ENCODE data around the gene TEDC1.

TEDC1 gene

DNA sequence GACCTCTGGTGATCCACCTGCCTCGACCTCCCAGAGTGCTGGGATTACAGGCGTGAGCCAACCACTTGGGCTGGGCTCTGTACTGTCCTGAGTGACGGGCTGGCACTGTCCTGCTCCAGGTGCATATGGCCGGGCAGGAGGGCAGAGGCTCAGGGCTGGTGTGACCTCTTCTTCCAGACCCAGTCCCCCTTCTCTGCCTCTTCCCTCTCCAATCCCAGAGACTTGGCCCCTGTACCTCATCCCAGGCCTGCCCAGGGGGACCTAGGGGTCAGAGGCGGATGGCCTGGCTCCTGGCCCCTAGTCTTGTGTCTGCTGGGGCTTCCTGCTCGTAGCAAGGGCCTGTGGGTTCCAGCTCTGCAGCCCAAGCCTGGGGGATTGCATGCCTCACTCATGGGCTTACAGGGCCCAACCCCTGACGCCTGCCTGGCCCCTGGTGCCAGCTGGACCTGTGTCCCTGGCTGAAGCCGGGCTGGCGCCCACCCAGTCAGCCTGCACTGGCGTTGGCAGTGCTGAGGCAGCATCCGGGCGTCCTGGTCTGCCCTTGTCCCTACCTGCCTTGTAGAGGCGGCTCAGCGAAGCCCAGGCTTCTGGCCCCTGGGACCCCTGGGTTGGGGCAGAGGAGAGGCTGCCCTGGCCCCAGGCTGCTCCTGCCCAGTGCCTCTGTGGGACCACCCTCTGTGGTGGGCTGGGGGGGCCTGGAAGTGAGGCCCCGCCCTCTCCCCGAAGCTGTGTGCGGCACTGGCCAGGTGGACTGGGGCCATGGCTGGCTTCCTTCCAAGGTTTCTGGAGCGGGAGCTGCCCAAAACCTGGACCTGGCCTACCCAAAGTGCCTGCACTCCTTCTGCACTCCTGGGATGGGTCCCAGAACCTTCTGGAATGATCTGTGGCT, 4.3 kb downstream of the TEDC1 start:
- no peak overlapping the region for H3K4me3 ChIP-seq (replicated peaks; ENCODE audit: low read depth, low read length)
- no peak for DNase-seq (ENCODE audit: low read depth)
- TF ChIP-seq, protein P1, sequence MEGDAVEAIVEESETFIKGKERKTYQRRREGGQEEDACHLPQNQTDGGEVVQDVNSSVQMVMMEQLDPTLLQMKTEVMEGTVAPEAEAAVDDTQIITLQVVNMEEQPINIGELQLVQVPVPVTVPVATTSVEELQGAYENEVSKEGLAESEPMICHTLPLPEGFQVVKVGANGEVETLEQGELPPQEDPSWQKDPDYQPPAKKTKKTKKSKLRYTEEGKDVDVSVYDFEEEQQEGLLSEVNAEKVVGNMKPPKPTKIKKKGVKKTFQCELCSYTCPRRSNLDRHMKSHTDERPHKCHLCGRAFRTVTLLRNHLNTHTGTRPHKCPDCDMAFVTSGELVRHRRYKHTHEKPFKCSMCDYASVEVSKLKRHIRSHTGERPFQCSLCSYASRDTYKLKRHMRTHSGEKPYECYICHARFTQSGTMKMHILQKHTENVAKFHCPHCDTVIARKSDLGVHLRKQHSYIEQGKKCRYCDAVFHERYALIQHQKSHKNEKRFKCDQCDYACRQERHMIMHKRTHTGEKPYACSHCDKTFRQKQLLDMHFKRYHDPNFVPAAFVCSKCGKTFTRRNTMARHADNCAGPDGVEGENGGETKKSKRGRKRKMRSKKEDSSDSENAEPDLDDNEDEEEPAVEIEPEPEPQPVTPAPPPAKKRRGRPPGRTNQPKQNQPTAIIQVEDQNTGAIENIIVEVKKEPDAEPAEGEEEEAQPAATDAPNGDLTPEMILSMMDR (IDR thresholded peaks at IDR 0.05; ENCODE audit: low read length, missing control alignments), result no peak

DNA sequence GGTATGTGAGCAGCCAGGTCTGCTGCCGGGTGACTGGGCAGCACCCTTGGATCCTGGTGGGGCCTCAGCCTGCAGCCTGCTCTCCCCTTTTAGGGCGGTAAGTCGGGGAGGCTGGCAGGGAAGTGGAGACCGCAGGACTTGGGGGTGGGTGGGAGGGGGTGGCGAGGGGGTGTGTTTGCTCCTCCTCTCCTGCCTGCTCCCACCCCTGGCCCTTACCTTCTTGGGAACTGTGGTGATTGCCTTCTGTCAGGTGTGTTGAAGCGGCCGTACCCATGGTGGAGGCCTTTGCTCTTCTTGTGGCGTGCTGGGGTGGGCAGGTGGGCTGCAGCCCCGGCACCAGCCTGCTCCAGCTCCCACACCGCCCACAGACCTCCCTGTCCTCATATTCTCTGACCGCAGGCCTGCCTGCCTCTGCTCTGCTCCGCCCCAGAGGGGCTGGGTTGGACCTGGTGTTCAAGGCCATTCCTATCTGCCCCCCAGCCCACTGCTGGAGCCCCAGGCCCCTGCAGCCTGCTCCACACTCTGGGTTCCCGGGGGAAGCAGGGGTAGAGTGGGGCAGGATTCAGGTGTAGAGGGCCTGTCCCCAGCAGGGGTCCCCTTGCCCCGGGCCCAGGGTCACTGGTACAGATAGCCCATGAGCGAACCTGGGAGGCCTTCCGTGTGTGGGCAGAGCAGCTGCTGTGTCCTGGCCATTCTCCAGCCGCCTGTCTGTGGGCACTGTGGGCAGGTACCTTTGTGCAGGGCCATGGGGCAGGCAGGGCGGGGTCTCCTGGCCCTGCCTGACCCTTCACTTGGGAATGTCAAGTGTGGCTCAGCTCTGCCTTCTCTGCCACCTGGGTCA, 5.2 kb downstream of the TEDC1 start:
- TF ChIP-seq, protein P1 (IDR thresholded peaks at IDR 0.05; ENCODE audit: low read length, missing control alignments), result no peak
- DNase-seq (ENCODE audit: low read depth), result no peak
- H3K4me3 ChIP-seq (replicated peaks; ENCODE audit: low read depth, low read length), result no peak overlapping the region

DNA sequence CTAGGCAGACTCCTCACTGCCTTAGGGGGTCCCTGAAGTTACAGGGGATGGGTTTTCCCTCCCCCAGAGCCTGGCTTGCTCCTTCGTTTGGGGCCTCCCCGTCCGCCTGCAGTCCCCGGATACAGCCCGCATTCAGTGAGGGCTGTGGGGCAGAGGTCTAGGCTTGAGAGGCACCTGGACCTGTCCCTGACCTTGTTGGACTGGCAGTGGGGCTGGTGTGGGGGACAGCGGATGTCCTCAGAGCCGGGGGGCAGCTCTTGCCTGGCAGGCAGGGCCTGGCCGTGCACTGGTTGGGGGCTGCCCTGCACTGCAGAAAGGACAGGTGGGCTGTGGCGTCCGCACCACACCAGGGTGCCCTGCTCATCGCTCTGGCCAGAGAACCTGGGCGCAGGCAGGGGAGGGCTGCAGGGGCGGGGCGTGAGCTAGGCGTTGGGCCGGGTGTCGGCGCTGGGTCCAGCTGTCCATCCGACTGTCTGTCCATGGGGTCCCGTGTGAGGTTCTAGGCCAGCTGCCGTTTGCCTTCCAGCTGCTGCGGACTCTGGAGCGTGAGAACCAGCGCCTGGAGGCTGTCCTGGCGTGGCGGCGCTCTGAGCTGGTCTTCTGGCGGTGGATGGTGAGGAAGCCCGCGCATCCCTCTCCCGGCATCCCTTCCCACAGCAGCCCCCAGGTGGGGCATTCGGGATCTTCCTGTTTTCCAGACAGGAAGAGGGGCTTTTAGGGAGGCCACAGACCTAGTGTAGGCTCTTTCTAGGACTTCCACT, 6.0 kb downstream of the TEDC1 start:
- TF ChIP-seq, protein P1 (IDR thresholded peaks at IDR 0.05; ENCODE audit: low read length, missing control alignments), result no peak
- no peak overlapping the region for H3K4me3 ChIP-seq (replicated peaks; ENCODE audit: low read depth, low read length)
- DNase-seq (ENCODE audit: low read depth), result no peak

DNA sequence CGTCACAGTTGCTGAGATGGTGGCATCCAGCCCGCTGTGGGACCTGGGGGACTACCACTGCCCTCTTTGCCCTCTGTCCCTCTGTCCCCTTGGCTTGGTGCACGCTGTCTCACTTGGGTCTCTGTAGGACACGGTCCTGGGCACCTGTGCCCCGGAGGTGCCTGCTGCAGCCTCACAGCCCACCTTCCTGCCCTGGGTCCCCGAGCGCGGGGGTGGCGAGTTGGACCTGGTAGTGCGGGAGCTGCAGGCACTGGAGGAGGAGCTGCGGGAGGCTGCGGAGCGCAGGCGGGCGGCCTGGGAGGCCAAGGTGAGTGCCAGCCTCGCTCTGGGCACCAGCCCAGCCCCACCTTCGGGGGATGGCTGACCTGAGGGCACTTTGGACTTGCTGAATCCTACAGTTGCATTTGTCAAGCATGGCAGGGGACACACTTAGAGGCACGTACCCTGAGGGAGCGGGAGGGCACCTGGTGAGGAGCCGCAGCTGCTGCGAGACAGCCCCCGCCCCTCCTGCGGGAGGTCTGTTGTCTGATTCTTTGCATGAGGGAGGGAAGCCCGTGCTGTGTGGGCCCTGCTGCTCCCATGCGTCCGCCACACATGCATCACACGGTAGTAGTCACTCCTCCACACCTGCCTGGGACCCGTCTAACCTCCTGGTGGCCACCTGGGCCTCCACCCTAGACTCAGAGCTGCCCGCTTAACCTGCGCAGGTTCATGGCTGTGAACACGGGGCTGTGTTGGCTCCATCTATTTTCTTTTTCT, 6.8 kb downstream of the TEDC1 start:
- TF ChIP-seq, protein P1 (IDR thresholded peaks at IDR 0.05; ENCODE audit: low read length, missing control alignments), result no peak
- H3K4me3 ChIP-seq (replicated peaks; ENCODE audit: low read depth, low read length), result no peak overlapping the region
- DNase-seq (ENCODE audit: low read depth), result no peak

DNA sequence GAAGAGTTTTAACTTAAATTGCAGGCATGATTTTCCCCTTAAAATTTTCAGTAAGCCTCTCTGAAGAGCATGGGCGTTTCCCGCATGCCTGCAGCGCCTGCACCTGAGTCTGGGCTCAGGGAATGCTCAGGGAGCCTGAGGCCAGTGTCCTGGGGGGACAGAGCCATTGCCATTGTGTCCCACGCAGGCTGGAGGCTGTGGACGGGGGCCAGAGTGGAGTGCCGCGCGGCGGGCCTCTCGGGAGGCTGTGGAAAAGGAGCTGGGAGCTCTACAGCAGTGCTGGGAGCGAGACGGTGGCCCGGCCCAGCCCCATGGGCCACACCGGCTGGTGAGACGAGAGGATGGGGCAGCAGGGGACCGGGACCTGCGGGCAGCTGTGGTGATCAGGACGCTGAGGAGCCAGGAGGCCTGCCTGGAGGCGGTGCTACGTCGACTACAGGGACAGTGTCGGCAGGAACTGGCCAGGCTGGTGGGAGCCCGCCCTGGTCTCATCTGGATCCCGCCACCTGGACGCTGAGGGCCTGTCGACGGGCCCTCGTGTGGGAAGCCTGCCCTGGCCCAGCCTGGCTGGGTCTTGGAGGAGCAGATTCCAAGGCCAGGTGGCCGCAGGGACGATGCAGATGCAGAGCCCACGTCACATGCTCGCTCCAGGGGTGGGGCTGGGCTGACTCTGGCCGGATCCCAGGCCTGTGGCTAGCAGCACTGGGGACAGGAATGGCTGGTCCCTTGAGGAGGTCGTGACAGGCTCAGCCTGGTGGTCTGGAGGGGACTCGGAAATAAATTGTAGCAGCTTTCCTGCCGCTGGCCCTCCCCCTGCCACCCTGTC, 7.6 kb downstream of the TEDC1 start:
- TF ChIP-seq, protein P1 (IDR thresholded peaks at IDR 0.05; ENCODE audit: low read length, missing control alignments), result no peak
- no peak for DNase-seq (ENCODE audit: low read depth)
- no peak overlapping the region for H3K4me3 ChIP-seq (replicated peaks; ENCODE audit: low read depth, low read length)
